Activated CD4-positive, alpha-beta T cell treated with anti-CD3 and anti-CD28 coated beads for 36 hours (primary cell): ENCODE data around the gene SFTPA2. TPM values are rescaled to one million over a fixed set of nuclear protein-coding genes. Genes with fewer than 3 reads are reported as not detected.
A peak's percentile ranks its signal among the peaks of the same experiment; 100 is the strongest.
"Not testable (repeated sequence)": the region's sequence is repeated elsewhere in the genome, so short reads cannot be mapped to it uniquely, and the experiment has no call there.

Experiments used
- ATAC-seq: fragments of 200-7000 bp; cut with Tn5 transposase; one replicate; pipeline ENCODE4 v1.10.0; 2021; ENCODE audit warnings: mild to moderate bottlenecking, moderate library complexity
- CTCF ChIA-PET: fragments of 350-600 bp; sonication (Branson Sonifier 250); formaldehyde crosslinking; loops from one replicate; lab custom pipeline; 2021; ENCODE audit warnings: antibody characterized with exemption; lab: Charles Lee
- POLR2A ChIA-PET: fragments of 350-600 bp; sonication (Branson Sonifier 250); formaldehyde crosslinking; loops from one replicate; lab custom pipeline; 2021; ENCODE audit warnings: antibody characterized with exemption, inconsistent platforms; lab: Charles Lee
- DNase-seq: peaks from one replicate; pipeline ENCODE4 v3.0.0-alpha.2; 2020
- H3K27ac Mint-ChIP-seq: one replicate; pipeline ENCODE4 v1.8.0; 2021; ENCODE audit warnings: mixed read lengths
- H3K27me3 Mint-ChIP-seq: one replicate; pipeline ENCODE4 v1.8.0; 2021; ENCODE audit warnings: mixed read lengths
- H3K36me3 Mint-ChIP-seq: one replicate; pipeline ENCODE4 v1.8.0; 2021; ENCODE audit warnings: low read depth, mixed read lengths
- H3K4me1 Mint-ChIP-seq: one replicate; pipeline ENCODE4 v1.8.0; 2021; ENCODE audit warnings: mixed read lengths
- H3K4me3 Mint-ChIP-seq: one replicate; pipeline ENCODE4 v1.8.0; 2021; ENCODE audit warnings: mild to moderate bottlenecking, moderate library complexity, mixed read lengths
- H3K9me3 Mint-ChIP-seq: one replicate; pipeline ENCODE4 v1.8.0; 2021; ENCODE audit warnings: low read depth, mixed read lengths
- intact Hi-C, 2 experiments: fragments of 100-400 bp; cut with DNase I in 1 of 2; cut with micrococcal nuclease in 1 of 2; formaldehyde crosslinking; loops; one replicate each; pipeline versions ENCODE4 v1.14.2 to v1.15.1; 2022 to 2024; cut with DNase I, micrococcal nuclease
- total RNA-seq, 2 experiments: library from RNA; stranded (reverse); gene quantifications; one replicate each; pipeline ENCODE4 v1.2.3, GENCODE V29; 2021

Gene SFTPA2
- total RNA-seq, result not detected

DNA sequence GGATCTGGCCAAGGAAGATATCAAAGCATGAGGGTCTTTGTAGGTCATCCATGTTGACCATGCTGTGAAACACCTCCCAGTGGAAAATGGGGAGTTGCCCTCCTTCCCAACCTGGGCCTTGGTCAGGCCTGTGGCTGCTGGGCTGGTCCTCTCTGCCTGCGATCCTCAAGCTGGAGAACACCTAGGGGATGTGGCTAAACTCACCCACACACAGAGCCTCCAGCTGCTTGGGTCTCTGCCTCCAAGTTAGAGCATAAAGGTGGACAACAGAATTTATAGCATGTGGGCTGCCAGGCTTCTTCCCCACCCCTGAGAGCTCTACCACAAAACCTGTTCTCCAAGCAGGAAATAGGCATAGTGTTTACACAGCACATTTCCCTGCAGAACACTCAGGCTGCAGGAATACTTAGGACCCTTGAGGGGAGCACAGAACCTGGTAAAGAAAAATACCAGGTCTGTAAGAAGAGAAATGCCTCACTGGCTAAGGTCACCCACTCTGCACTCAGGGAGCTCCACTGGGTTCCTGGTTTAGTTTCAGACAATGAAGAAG, at the start of gene SFTPA2:
Gene SFTPA2, minus strand, starts transcription at position 248 of the 550 bp plus-strand sequence. CDS start 924 bp downstream, outside the sequence.
- CTCF ChIA-PET, result interaction anchor here (0.6 to 1.5 kb wide), 2 partner anchors 22 to 186 kb away, joined by 3 read pairs; no protein-coding TSS in a partner anchor
- H3K27ac Mint-ChIP-seq, result no peak within 1 kb of the TSS
- intact Hi-C loops, result loop anchor here in 1 of 2 experiments (5.0 kb wide), 1 partner anchor 487 kb away; no protein-coding TSS in a partner anchor

DNA sequence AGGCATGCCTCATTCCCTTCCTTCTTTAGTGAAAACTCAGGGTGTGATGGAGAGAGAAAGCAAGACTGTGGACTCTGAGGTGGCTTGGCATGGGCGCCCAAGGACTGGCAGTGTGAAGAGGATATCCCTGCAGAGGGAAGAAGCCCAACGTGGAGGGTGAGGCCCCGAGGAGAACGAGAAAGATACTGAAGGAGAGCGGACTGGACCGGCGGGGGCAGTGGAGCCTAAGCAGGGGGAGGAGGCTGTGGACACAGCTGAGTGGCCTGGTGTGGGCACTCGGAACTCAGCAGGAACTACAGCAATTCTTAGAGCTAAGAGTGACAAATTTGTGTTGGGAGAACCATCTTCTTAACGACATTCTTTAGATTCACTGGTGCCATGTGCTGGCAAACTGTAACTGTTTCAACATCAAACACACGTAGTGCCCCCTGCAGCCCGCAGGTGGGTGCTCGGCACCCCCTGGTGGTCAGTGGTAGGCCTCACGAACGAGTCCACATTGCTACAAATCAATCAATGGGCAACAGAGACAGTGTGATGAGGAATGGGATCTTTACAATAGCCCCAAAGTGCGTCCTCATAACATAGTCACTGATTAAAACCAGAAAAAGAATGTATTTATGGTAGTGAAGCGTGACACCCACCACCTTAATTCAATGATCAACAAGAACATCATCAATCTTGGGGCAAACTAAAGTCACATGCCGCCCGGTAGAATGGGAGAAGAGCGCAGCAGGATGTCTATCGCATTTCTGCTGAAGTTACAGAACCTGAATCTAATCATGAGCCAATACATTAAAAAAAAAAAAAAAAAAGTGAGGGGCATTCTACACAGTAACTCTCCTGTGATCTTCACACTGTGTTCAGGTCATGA, 48.5 kb upstream of the SFTPA2 start:
- CTCF ChIA-PET, result interaction anchor here (0.6 to 0.7 kb wide), 4 partner anchors 31 to 204 kb away, joined by 3 read pairs; no protein-coding TSS in a partner anchor
- Mint-ChIP-seq H3K4me3 (no peak overlapping the region), H3K36me3 (no peaks in the 10 kb centered on the region), H3K27me3 (peaks cover 1% of the 10 kb centered on the region), H3K9me3 (no peaks in the 10 kb centered on the region), H3K4me1 (no peaks in the 10 kb centered on the region), H3K27ac (no peak overlapping the region)
- DNase-seq (peak; percentile 74), ATAC-seq (peak; percentile 58)
- intact Hi-C loops, result loop anchor here (1.0 kb wide), 2 partner anchors 46 to 71 kb away; no protein-coding TSS in a partner anchor
- POLR2A ChIA-PET, result no interaction called here

More for the DNA sequence above, at the start of gene SFTPA2:
- POLR2A ChIA-PET, result no interaction called here
- Mint-ChIP-seq H3K36me3 (no peaks in the 10 kb centered on the region), H3K9me3 (no peaks in the 10 kb centered on the region), H3K4me3 (no peak within 1 kb of the TSS), H3K27me3 (peaks cover 21% of the 10 kb centered on the region), H3K4me1 (no peaks in the 10 kb centered on the region)
- ATAC-seq (no peak), DNase-seq (no peak)

DNA sequence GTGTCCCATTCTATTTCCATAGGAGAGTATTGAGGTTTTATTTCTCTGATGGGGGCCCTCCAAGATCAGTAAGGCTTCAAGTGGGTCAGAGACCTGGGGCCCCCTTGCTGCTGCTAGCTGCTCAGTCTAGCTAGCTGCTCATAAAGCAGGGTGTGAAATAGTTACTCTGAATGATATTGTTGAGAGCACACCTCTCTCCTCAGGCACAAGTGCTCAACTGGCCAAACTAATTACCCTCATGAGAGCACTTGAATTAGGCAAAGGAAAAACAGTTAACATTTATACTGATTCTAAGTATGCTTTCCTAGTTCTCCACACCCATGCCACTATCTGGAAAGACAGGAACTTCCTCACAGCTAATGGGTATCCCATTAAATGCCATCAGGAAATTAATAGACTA, 45.1 kb upstream of the SFTPA2 start:
- intact Hi-C loops, result no loop called here
- Mint-ChIP-seq H3K4me1 (no peaks in the 10 kb centered on the region), H3K27me3 (peaks cover 1% of the 10 kb centered on the region), H3K9me3 (no peaks in the 10 kb centered on the region), H3K36me3 (no peaks in the 10 kb centered on the region), H3K27ac (no peak overlapping the region), H3K4me3 (no peak overlapping the region)
- DNase-seq (no peak), ATAC-seq (no peak)
- ChIA-PET POLR2A (no interaction called here), CTCF (interaction anchor here (0.9 kb wide), 1 partner anchor 441 kb away, joined by 3 read pairs; no protein-coding TSS in a partner anchor)

DNA sequence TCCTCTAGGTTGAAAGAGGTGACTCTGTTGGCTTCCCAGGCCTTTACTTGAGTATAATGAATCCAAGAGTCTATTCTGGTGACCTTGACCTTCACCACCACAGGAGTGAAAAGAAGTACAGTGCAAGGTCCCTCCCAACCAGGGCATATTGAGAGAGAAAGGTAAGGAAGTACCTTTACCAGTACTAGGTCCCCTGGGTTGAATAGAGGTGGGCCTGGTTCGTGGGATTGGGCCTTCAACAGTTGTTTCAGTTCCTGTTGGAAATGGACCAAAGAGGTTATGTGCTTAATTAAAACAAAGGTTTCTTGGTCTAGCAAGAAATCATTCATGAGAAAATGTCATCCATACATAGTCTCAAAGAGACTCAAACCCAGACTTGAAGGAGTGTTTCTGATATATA, 44.1 kb upstream of the SFTPA2 start:
- CTCF ChIA-PET, result no interaction called here

DNA sequence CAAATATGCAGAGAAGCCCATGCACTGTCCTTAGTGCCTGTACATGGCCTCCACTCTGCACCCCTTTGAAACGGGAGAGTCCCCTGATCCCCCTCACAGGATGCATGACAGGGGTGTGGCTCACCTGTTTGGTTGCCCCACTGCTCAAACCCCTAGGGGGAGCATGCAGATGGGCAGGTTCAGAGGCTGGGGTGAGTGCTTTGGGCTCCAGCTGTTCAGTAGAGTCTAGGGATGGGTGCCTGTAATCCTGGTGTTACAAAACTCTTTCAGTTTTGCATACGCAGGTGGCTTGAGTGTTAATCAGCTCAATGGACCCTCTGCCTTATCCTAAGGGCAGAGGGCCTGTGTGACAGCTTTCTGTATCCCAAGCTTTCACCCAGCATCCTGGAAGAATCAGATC, 42.7 kb upstream of the SFTPA2 start:
- H3K36me3 Mint-ChIP-seq, result peaks cover under 1% of the 10 kb centered on the region

More for the DNA sequence above, 44.1 kb upstream of the SFTPA2 start:
- Mint-ChIP-seq H3K9me3 (no peaks in the 10 kb centered on the region), H3K27me3 (peaks cover 1% of the 10 kb centered on the region), H3K36me3 (no peaks in the 10 kb centered on the region), H3K4me3 (no peak overlapping the region), H3K4me1 (no peaks in the 10 kb centered on the region), H3K27ac (no peak overlapping the region)
- intact Hi-C loops, result no loop called here
- DNase-seq, result no peak
- POLR2A ChIA-PET, result no interaction called here
- ATAC-seq, result no peak

DNA sequence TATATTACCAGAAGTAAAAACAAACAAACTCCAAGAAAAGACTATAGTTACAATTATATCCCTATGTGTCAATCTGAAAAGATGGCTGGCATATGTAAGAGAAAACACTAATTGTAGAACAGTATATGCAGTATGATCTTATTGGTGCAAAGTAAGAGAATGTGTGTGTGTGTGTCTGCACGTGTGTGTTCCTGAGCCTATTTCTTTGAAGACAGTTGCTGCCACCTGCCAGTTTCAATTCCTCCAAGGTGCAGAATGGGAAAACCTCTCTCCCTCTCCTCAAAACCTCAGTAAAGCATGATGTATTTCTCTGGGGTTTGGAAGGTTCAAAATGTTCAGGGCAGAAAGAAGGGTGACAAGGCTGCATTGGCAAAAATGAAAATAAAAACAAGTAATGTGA, 41.7 kb upstream of the SFTPA2 start:
- ChIA-PET POLR2A (no interaction called here), CTCF (no interaction called here)
- intact Hi-C loops, result no loop called here
- H3K9me3 Mint-ChIP-seq, result peaks cover 8% of the 10 kb centered on the region
- peaks cover 2% of the 10 kb centered on the region for H3K27me3 Mint-ChIP-seq
- no peaks in the 10 kb centered on the region for H3K4me1 Mint-ChIP-seq
- DNase-seq (no peak), ATAC-seq (no peak)
- peaks cover 2% of the 10 kb centered on the region for H3K36me3 Mint-ChIP-seq
- H3K27ac Mint-ChIP-seq, result no peak overlapping the region
- H3K4me3 Mint-ChIP-seq, result no peak overlapping the region

More for the DNA sequence above, 42.7 kb upstream of the SFTPA2 start:
- Mint-ChIP-seq H3K27ac (no peak overlapping the region), H3K4me3 (no peak overlapping the region), H3K27me3 (peaks cover 4% of the 10 kb centered on the region), H3K9me3 (peaks cover 7% of the 10 kb centered on the region), H3K4me1 (no peaks in the 10 kb centered on the region)
- POLR2A ChIA-PET, result no interaction called here
- CTCF ChIA-PET, result no interaction called here
- DNase-seq, result no peak
- intact Hi-C loops, result no loop called here
- no peak for ATAC-seq

DNA sequence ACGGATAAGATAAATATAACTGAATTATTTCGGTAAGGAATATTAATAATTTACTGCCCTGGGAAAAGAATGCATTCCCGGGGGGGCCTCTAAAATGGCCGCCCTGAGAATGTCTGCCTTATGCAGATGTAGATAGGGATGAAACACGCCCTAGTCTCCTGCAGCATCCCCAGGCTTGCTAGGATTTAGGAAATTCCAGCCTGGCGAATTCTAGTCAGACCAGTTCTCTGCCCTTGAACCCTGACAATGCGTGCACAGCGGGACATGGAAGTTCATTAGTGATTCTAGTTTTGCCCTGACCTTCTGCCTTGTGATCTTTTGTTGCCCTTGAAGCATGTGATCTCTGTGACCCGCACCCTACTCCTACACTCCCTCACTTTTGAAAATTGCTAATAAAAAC, 39.4 kb upstream of the SFTPA2 start:
- H3K27me3 Mint-ChIP-seq, H3K4me3 Mint-ChIP-seq, ATAC-seq, CTCF ChIA-PET, DNase-seq, POLR2A ChIA-PET, H3K36me3 Mint-ChIP-seq, H3K4me1 Mint-ChIP-seq, intact Hi-C loops, H3K27ac Mint-ChIP-seq: not testable (repeated sequence)
- H3K9me3 Mint-ChIP-seq, result peaks cover 10% of the 10 kb centered on the region

DNA sequence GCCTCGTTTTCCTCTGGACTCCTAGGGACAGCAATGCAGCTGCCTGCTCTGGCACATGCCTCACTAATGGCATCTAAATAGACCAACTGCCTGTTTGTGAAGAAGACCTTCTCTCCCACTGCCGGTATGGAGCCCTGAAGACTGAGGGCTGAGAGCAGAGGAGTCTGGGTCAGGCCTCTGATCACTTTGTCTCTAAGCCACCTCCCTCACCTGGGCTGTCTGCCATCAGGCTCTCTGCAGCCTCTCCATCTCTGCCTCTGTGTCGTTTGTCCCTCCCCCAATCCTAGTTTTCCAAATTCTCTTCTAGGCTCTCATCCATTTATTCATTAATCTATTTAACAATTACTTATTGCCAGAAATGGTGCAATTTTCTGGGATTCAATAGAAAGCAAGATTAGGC, 35.3 kb upstream of the SFTPA2 start:
- DNase-seq (no peak), ATAC-seq (no peak)
- intact Hi-C loops, result no loop called here
- no peak overlapping the region for H3K27ac Mint-ChIP-seq
- H3K4me1 Mint-ChIP-seq, result no peaks in the 10 kb centered on the region
- ChIA-PET POLR2A (no interaction called here), CTCF (no interaction called here)
- H3K27me3 Mint-ChIP-seq, result peaks cover 8% of the 10 kb centered on the region
- H3K9me3 Mint-ChIP-seq, result peaks cover 10% of the 10 kb centered on the region
- no peak overlapping the region for H3K4me3 Mint-ChIP-seq
- H3K36me3 Mint-ChIP-seq, result peaks cover 2% of the 10 kb centered on the region

DNA sequence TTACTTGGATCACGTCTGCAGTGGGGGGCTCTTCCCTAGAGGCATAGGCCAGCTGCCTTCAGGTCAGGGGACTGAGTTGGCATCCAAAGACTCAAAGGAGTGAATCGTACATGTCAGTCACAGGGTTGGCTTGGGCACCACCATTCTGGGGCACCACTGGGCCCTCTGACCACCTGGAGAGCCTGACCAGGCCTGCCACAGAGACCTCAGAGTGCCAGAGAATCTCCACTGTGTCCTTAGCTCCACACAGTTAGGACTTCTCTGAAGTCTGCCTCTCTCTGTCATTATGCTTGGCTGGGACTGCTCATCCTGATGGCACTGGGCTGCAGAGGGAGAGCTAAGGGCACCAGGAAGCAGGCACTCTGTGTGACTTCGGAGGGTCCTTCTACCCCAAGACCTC, 34.4 kb upstream of the SFTPA2 start:
- H3K36me3 Mint-ChIP-seq, H3K4me3 Mint-ChIP-seq, ATAC-seq, H3K4me1 Mint-ChIP-seq, POLR2A ChIA-PET, H3K27ac Mint-ChIP-seq, H3K27me3 Mint-ChIP-seq, DNase-seq, intact Hi-C loops: not testable (repeated sequence)
- peaks cover 10% of the 10 kb centered on the region for H3K9me3 Mint-ChIP-seq
- CTCF ChIA-PET, result interaction anchor here (1.0 kb wide), 1 partner anchor 26 kb away, joined by 3 read pairs; no protein-coding TSS in a partner anchor

DNA sequence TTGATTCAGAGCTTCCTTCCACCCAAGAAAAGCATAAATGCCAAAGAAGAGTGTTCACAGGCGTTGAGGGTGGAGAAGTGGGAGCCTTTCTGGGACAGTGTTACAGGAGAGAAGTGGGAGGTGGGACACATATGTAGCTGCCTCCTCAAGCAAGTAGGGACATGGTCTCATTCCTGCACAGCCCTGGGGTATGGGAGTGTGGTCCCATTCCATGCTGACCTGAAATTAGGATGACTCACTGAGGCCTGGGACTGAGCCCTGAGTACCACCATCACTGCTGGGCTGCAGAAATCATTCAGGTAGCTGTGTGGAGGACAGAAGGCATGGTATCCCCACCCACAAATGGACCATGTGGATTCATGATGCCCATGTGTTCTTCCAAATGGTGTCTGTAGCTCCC, 33.2 kb upstream of the SFTPA2 start:
- H3K36me3 Mint-ChIP-seq, result peaks cover 2% of the 10 kb centered on the region
- ChIA-PET CTCF (no interaction called here), POLR2A (no interaction called here)
- no peaks in the 10 kb centered on the region for H3K4me1 Mint-ChIP-seq
- peaks cover 12% of the 10 kb centered on the region for H3K27me3 Mint-ChIP-seq
- ATAC-seq (no peak), DNase-seq (no peak)
- H3K27ac Mint-ChIP-seq, result no peak overlapping the region
- intact Hi-C loops, result no loop called here
- no peak overlapping the region for H3K4me3 Mint-ChIP-seq
- H3K9me3 Mint-ChIP-seq, result peaks cover 6% of the 10 kb centered on the region

DNA sequence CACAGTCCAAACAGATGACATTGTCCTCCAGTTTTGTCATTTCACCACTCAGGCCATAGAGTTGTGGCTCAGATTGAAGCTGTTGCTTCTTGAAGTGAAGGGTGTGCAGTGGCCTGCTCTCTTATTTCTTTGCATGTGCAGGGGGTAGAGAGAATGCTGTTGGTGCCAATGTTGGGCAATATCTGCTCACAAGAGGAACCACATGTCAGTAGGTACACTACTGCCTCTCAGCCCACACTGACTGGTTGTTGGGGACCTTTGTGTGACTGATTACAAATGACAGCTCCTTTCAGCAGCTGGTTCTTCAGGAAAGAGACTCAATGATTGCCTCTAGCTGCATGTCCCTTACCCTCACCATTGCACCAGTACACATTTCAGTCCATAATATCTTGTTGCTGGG, 28.6 kb upstream of the SFTPA2 start:
- ChIA-PET POLR2A (no interaction called here), CTCF (no interaction called here)
- no peak for DNase-seq
- intact Hi-C loops, result no loop called here
- Mint-ChIP-seq H3K36me3 (no peaks in the 10 kb centered on the region), H3K27ac (no peak overlapping the region), H3K4me3 (no peak overlapping the region), H3K27me3 (peaks cover 8% of the 10 kb centered on the region), H3K4me1 (no peaks in the 10 kb centered on the region), H3K9me3 (no peaks in the 10 kb centered on the region)
- no peak for ATAC-seq

DNA sequence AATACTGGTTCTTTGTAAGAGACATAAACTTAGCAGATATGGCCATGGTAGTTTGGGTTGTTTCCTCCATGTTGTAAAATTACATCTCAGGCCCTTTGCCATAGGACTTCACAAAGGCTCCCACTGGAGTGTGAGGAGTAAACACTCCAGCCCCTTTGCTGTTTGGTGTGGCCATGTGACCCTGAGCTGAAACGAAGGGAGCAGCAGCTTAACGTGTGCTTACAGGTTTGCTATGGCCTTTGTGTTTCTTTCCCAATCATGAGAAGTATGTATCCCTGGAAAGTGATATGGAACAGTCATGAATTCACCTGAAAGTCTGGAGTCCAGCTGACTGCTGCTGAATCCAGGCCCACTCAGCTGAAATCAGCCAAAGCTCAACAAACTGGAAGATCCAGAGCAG, 26.7 kb upstream of the SFTPA2 start:
- H3K4me3 Mint-ChIP-seq, result no peak overlapping the region
- no peak for ATAC-seq
- H3K27ac Mint-ChIP-seq, result no peak overlapping the region

More for the DNA sequence above, 26.7 kb upstream of the SFTPA2 start:
- Mint-ChIP-seq H3K27me3 (peaks cover 8% of the 10 kb centered on the region), H3K36me3 (no peaks in the 10 kb centered on the region), H3K4me1 (no peaks in the 10 kb centered on the region), H3K9me3 (no peaks in the 10 kb centered on the region)
- POLR2A ChIA-PET, result no interaction called here
- DNase-seq, result no peak
- CTCF ChIA-PET, result no interaction called here
- intact Hi-C loops, result no loop called here
